PC-3 (cell line): ENCODE measurements around the gene PLOD3.

Experiments used
- CTCF ChIP-seq: fragments of 300-600 bp; sonication (generic); conservative IDR thresholded peaks from 2 replicates; pipeline ENCODE4 v1.5.1; 2017; ENCODE audit warnings: antibody characterized with exemption, low read depth, mild to moderate bottlenecking, low read length
- EZH2 ChIP-seq: fragments of 300-600 bp; sonication (generic); IDR thresholded peaks from one replicate; pipeline ENCODE4 v1.6.1; 2017; ENCODE audit warnings: antibody characterized with exemption, mild to moderate bottlenecking, low read length; ENCODE audit not compliant: unreplicated experiment
- EZH2phosphoT487 ChIP-seq: fragments of 300-600 bp; sonication (generic); IDR thresholded peaks from 2 replicates; pipeline ENCODE4 v1.6.1; 2018; ENCODE audit warnings: mild to moderate bottlenecking, antibody characterized with exemption, low read length, borderline replicate concordance

GRCh38 chr7:101235050-101235449 is 17.7 kb upstream of the PLOD3 start:
- TF ChIP-seq CTCF (peak; percentile 39; the same call in 1 of the 2 replicates), EZH2 (no peak), EZH2phosphoT487 (no peak)
